Body of pancreas (tissue), 4 donors: ENCODE results near the gene PELO.
"Not testable (repeated sequence)": the region's sequence is repeated elsewhere in the genome, so short reads cannot be mapped to it uniquely, and the experiment has no call there.

Source experiments
- CTCF ChIP-seq, 7 experiments: fragments of 450-650 bp in 4 of 7; fragments of 200-600 bp in 3 of 7; sonication (generic) in 3 of 7; IDR thresholded peaks; one replicate each; pipeline ENCODE4 v1.5.1; 2016 to 2019; ENCODE audit warnings: antibody characterized with exemption in 7 of 7
- POLR2A ChIP-seq, 3 donors: fragments of 450-650 bp; IDR thresholded peaks; one replicate each; pipeline ENCODE4 v1.6.1; 2016; ENCODE audit warnings: antibody characterized with exemption in 3 of 3, mild to moderate bottlenecking in 2 of 3

GRCh38 chr5:52744867-52745458 lies 42.8 kb upstream of the PELO start:
- not testable (repeated sequence) for TF ChIP-seq CTCF, POLR2A (IDR thresholded peaks at IDR 0.05)
